Activated CD8-positive, alpha-beta memory T cell treated with anti-CD3 and anti-CD28 coated beads, Interleukin-2, amount 50 U/mL, for 24 hours (primary cell): ENCODE data around the gene MEPCE.

ENCODE experiments used
- DNase-seq: peaks from one replicate; pipeline ENCODE4 v3.0.0-alpha.2; 2020; ENCODE audit errors: extremely low read depth

The MEPCE gene

DNA sequence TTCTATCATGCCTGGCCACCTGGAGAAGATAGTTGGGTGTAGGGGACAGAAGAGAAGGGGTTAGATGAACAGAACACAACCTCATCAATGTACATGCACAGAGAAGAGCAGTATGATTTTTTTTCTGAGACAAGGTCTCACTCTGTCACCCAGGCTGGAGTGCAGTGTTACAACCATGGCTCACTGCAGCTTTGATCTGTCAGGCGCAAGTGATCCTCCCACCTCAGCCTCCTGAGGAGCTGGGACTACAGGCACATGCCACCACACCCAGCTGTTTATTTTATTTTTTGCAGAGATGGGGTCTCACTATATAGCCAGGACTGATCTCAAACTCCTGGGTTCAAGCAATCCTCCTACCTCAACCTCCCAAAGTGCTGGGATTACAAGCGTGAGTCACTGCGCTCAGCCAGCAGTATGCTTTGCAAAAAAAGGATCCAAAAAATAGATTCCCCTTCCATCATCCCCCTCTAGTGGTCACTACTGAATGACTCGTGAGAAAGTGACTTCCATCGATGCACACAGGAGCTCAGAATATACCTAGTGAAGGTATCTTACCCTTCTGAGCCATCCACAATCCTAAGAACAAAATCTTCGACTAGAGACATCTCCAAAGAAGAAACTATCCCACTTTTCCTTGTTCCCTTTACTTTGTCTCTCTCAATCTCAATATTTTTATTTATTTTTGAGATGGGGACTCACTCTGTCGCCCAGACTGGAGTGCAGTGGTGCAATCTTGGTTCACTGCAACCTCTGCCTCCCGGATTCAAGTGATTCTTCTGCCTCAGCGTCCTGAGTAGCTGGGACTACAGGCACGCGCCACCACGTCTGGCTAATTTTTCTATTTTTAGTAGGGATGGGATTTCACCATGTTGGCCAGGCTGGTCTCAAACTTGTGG is 22.1 kb upstream of the MEPCE start:
- no peak for DNase-seq

- DNase-seq: no peak
Observed at GRCh38 chr7:100411101-100411500, 18.5 kb upstream of the MEPCE start.

DNA sequence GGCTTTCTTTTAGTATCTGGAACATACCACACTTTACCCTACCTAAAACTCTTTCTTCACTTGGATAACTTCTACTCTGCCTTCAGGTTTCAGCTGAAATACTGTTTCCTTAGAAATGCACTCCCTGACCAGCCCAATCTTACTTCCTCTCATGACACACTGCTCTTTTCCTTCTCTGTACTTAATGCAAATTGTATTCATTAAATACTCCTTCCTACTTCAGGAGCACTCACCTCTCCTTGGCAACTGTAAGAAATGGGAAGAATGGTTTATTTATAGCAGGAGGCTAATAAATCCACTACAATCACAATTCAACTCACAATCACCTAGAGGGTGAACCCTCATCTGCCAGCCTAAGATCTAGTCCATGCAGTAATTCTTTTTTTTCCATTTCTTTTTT is 16.3 kb upstream of the MEPCE start:
- no peak for DNase-seq

DNA sequence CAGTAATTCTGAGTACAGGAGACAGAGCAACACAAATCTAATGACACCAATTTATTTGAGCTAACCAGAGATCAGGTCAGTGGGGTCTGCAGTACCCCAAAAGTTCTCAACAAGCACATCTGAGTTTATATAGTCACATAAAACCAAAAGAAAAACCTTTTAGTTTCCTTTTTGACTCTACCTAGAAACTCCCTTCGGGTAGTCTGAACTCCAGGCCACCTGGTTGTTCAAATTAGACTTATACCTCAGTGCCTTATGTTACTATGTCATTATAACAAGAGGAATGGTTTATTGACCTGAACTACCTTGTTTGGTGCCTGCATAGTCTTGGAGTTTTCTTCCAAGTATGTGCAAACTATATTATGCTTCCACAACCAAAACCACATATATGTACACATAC is 15.7 kb upstream of the MEPCE start:
- DNase-seq: no peak

DNA sequence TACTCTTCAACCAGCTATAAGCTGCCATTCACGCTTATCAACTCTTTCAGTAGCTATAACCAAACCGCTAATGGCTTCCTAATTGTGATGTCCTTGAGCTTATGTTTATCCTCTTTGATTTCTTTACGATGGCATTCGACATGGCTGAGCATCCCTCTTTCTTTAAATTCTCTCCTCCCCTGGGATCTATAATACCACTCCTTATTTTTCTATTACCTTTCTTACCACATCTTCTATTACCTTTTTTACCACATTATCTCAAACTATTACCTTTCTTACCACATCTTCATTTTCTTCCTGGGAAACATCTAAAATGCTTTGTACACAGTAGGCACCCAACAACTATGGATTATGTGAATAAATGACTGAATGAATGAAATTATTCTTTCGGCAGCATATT is 14.2 kb upstream of the MEPCE start:
- no peak for DNase-seq

DNA sequence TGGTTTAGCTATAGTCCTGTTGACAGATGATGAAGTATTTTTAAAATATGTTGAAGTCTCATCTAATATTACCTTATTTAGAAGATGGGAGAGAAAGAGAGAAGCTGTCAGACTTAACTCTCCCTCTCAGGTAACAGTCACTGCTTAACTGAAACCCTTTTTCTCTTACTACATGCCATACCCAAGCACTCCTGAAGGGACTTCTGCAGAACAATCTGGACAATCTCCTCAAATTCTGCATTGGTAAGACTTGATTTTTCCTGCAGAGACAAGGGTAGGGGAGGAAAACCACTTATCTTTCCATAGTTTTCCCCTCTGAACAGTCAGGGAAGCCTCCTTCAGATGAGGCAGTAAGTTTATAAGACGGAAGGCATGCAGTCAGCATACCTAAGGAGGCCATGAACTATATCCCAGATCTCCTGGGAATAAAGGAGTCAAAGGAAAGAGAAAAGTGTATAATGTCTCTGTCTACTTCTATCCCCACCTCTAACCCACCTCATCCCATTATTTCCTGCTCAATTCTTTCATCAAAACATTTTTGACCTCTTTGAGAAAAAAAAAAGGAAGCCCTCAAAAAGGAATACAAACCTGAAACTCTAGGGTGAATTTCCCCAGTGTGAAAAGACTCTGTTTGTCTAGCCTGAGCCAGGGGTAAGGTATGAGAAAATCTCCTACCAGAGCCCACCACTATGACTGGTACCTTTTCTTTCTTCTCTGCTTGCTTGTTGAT is 10.5 kb upstream of the MEPCE start:
- DNase-seq: no peak

DNA sequence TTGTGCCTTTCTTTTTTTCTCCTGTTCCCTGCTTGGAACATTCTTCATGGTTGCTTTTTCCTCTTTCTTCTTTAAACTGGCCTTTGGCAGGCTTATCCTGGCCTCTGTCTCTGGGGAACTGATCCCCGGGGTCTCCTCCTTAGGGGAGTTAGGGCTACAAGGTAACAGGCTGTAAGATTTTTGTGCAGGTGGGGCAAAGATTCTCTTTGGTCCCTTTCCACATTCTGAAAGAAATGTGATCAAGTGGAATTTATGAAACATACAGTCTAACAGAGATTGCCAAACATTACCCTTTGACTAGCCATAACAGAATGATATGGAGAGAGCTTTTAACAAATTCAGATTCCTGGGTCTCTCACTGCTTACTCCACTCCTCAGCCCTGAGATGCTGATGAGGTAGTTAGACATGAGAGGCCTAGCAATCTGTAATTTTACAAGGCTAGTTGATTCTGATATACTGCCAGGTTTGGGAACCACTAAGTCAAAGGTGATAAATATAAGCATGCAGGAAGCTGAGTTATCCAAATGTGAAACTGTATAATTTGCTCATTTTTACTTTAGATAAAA is 9.9 kb upstream of the MEPCE start:
- no peak for DNase-seq

DNA sequence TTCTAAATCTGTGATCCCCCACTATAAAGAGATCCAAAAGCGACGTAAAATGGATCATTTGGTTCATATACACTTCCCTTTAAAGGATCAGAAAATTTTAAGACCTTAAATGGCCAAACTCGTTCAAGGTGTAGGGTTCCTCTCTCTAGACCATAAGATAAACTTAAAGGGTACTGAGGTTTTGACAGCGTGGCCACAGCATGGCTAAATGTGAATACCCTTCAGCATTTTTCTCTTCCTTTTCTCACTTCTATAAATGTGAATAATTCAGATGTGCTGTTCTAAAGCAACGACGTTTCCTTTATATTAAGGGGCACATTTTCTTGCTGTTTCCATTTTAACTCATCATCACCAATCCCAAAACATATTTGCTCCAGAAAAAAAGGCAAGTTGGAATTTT is 6.3 kb upstream of the MEPCE start:
- DNase-seq: no peak

DNA sequence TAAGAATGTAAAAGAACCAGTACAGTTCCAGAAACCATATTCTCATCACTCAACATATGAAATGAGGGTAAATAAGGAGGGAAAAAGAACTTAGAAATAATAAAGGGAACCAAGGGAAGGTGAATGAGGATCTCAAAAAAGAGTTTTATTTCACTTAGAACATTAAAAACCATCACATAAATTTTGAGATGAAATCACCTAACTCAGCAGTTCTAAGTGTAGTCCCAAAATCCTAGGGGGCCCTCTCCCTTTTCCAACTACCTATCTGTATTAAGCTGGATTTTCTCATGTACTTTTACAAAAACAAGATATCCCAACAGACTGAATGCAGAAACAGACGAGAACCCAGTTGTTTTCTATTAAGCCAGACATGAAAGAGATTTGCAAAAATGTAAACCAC is 4.3 kb upstream of the MEPCE start:
- no peak for DNase-seq

DNA sequence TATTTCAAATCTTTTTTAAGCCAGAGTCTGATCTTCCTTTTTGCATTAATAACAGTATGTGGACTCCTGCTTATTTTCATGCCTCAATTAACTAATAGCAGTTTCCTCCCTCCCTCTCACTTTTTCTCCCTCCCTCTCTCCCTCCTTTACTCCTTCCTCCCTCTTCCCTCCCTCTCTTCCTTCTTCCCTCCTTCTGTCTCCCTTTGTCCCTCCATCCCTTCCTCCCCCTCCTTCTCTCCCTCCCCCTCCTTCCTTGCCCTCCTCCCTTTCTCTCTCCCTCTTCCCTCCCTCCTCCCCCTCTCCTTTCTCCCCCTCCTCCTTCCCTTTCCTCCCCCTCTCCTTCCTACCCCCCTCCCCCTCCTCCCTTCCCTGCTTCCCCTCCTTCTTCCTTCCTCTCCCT is 3.1 kb upstream of the MEPCE start:
- no peak for DNase-seq

GRCh38 chr7:100427762-100428198 is 1.9 kb upstream of the MEPCE start:
- DNase-seq: no peak

- peak; percentile 92 for DNase-seq
Observed at GRCh38 chr7:100428199-100428966, 1.2 kb upstream of the MEPCE start, which contains the start of gene ZCWPW1. TSS of gene ZCWPW1 (minus strand) at chr7:100428703. CDS start at chr7:100420649, 8,054 bp downstream.

DNA sequence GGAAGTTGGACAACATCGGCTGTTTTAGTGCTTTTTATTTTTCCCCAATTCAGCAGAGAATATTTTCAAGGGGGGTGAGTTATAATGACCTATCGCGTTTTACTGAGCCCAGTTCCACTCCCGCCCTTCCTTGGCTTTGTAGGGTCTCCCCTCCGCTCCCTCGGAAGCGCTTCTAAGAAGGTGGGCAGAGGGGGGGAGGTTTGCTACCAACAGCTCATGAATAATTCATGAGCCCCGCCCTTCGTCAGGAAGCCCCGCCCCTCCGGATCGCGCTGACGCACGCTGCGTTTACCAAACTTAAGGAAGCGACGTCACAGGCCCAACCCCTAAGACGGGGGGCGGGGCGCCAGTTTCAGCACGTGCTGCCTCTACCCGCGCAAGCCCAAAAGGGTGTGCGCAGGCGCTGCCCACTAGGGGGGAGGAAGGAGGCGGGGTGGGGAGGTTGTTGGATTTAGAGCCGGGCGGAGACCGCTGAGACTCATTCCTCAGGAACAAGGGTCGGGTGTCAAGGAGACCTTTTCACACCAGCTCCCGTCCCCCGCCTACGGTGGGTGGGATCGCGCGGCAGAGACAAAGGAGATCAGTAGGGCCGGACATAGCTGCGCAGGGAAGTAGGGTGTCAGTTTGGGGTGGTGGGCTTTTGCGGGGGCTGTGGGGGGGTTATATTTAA is 529 bp upstream of the MEPCE start:
- peak; percentile 100 for DNase-seq

DNA sequence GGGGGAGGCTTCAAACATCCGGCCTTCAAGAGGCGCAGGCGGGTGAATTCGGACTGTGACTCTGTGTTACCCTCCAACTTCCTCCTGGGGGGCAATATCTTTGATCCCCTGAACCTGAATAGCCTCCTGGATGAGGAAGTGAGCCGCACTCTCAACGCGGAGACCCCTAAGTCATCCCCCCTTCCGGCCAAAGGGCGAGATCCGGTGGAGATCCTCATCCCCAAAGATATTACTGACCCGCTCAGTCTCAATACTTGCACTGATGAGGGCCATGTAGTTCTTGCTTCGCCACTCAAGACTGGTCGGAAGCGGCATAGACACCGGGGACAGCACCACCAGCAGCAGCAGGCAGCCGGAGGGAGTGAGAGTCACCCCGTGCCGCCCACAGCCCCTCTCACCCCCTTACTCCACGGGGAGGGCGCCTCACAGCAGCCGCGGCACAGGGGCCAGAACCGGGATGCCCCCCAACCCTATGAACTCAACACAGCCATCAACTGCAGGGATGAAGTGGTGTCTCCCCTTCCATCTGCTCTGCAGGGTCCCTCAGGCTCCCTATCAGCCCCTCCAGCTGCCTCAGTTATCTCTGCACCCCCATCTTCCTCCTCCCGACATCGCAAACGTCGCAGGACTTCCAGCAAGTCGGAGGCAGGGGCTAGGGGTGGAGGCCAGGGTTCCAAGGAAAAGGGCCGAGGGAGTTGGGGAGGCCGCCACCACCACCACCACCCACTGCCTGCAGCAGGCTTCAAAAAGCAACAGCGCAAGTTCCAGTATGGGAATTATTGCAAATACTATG is 1.1 kb downstream of the MEPCE start:
- no peak for DNase-seq

DNA sequence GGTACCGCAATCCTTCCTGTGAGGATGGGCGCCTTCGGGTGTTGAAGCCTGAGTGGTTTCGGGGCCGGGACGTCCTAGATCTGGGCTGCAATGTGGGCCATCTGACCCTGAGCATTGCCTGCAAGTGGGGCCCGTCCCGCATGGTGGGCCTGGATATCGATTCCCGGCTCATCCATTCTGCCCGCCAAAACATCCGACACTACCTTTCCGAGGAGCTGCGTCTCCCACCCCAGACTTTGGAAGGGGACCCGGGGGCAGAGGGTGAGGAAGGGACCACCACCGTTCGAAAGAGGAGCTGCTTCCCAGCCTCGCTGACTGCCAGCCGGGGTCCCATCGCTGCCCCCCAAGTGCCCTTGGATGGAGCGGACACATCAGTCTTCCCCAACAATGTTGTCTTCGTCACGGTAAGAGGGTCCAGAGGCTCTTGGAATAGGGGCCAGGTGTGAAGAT is 1.7 kb downstream of the MEPCE start:
- DNase-seq: no peak

DNA sequence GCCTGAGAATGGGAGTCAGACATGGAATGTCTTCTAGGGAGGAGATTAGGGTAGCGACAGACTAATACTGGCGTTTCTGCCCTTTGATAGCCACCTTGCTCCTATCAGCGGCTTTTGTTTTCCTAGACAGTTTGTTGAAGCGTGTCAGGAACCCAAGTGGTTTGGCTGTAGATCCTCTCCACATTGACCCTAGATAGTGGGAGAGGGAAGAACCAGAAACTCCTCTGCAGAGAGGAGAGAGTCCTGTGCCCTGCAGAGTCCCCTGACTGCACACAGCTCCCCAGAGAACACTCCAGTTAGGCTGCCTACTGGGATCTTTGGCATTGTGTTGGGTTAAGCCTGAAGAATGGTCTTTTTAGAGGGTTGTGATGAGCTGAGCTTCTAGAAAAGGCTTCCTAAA is 2.4 kb downstream of the MEPCE start:
- no peak for DNase-seq

GRCh38 chr7:100432621-100433275 is 3.1 kb downstream of the MEPCE start:
- no peak for DNase-seq

DNA sequence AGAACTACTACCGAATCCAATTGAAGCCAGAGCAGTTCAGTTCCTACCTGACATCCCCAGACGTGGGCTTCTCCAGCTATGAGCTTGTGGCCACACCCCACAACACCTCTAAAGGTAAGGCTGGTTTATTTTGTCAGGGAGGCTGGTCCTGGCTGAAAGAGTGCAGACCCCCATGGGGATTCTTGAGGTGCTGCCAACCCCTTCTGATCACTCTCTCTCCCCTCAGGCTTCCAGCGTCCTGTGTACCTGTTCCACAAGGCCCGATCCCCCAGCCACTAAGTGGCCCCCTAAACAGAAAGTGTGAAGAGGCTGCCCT is 3.6 kb downstream of the MEPCE start:
- no peak for DNase-seq

- DNase-seq: no peak
Observed at GRCh38 chr7:100433592-100434296, 4.1 kb downstream of the MEPCE start.
